ENCODE data around the gene SPECC1.

GRCh38 chr17:20267459-20267842 is 258.3 kb downstream of the SPECC1 start:
- TF ChIP-seq, protein P1, sequence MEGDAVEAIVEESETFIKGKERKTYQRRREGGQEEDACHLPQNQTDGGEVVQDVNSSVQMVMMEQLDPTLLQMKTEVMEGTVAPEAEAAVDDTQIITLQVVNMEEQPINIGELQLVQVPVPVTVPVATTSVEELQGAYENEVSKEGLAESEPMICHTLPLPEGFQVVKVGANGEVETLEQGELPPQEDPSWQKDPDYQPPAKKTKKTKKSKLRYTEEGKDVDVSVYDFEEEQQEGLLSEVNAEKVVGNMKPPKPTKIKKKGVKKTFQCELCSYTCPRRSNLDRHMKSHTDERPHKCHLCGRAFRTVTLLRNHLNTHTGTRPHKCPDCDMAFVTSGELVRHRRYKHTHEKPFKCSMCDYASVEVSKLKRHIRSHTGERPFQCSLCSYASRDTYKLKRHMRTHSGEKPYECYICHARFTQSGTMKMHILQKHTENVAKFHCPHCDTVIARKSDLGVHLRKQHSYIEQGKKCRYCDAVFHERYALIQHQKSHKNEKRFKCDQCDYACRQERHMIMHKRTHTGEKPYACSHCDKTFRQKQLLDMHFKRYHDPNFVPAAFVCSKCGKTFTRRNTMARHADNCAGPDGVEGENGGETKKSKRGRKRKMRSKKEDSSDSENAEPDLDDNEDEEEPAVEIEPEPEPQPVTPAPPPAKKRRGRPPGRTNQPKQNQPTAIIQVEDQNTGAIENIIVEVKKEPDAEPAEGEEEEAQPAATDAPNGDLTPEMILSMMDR (IDR thresholded peaks at IDR 0.05; ENCODE audit: insufficient read depth, low read depth, low read length) = no peak
- no peak for TF ChIP-seq EZH2 (IDR thresholded peaks at IDR 0.05; ENCODE audit: insufficient read depth, low read length)

All from astrocyte (in vitro differentiated cells and primary cell).